IMR-90 (cell line): ENCODE data around the gene TCF4. TPM values are rescaled to one million over a fixed set of nuclear protein-coding genes. Genes with fewer than 3 reads are reported as not detected.

Experiments used
- ATAC-seq: fragments of 200-7000 bp; cut with Tn5 transposase; 2 replicates; pipeline ENCODE4 v1.9.1; 2020; ENCODE audit warnings: low read depth, mild to moderate bottlenecking, moderate library complexity
- BruUV-seq: library from RNA; stranded (reverse); fragments of 400-500 nt; replicated peaks from 2 replicates; lab custom pipeline; 2021; lab: Mats Ljungman, UMichigan
- CTCF ChIA-PET: fragments of 300-600 bp; formaldehyde crosslinking; extraction: SDS; loops from one replicate; lab custom pipeline; 2021; ENCODE audit warnings: antibody characterized with exemption; lab: Yijun Ruan, JAX
- POLR2A ChIA-PET: fragments of 300-600 bp; sonication (Branson Sonifier 250); formaldehyde crosslinking; loops from one replicate; lab custom pipeline; 2022; ENCODE audit warnings: antibody characterized with exemption; ENCODE audit not compliant: unreplicated experiment; lab: Charles Lee
- DNase-seq: peaks from one replicate; pipeline ENCODE4 v3.0.0; 2013
- H2AFZ ChIP-seq: replicated peaks from 2 replicates; pipeline ENCODE3; 2013; ENCODE audit warnings: low read length, mild to moderate bottlenecking; ENCODE audit not compliant: poor library complexity
- H2AK5ac ChIP-seq: 2 replicates; pipeline ENCODE4 v1.6.1; 2013; ENCODE audit warnings: low read depth, low read length, inconsistent platforms
- H2AK9ac ChIP-seq: replicated peaks from 2 replicates; pipeline ENCODE3; 2013; ENCODE audit warnings: mild to moderate bottlenecking, low read depth, low read length, moderate library complexity; ENCODE audit not compliant: poor library complexity
- H2BK120ac ChIP-seq: 2 replicates; pipeline ENCODE4 v1.6.1; 2013; ENCODE audit warnings: low read depth, low read length, inconsistent platforms
- H2BK15ac ChIP-seq: 3 replicates; pipeline ENCODE4 v1.6.1; 2013; ENCODE audit warnings: low read depth, low read length, inconsistent platforms
- H2BK20ac ChIP-seq: 2 replicates; pipeline ENCODE4 v1.6.1; 2013; ENCODE audit warnings: low read depth, mild to moderate bottlenecking, inconsistent platforms, low read length, moderate library complexity
- H2BK5ac ChIP-seq: 2 replicates; pipeline ENCODE4 v1.6.1; 2013; ENCODE audit warnings: mild to moderate bottlenecking, low read depth, low read length, inconsistent platforms; ENCODE audit not compliant: poor library complexity, severe bottlenecking
- H3K14ac ChIP-seq: replicated peaks from 2 replicates; pipeline ENCODE4 v1.6.1; 2013; ENCODE audit warnings: low read depth, low read length, inconsistent platforms
- H3K18ac ChIP-seq: 2 replicates; pipeline ENCODE4 v1.6.1; 2013; ENCODE audit warnings: low read depth, low read length, control low read depth
- H3K23ac ChIP-seq: 2 replicates; pipeline ENCODE4 v1.6.1; 2013; ENCODE audit warnings: low read depth, low read length, inconsistent platforms
- H3K27ac ChIP-seq: 2 replicates; pipeline ENCODE4 v1.5.1; 2013; ENCODE audit warnings: mild to moderate bottlenecking, control low read depth, low read length; ENCODE audit not compliant: insufficient read depth
- H3K27me3 ChIP-seq: 2 replicates; pipeline ENCODE4 v1.6.1; 2013; ENCODE audit warnings: low read length; ENCODE audit not compliant: control insufficient read depth, insufficient read depth
- H3K36me3 ChIP-seq: 2 replicates; pipeline ENCODE4 v1.6.1; 2013; ENCODE audit warnings: low read length, mixed read lengths; ENCODE audit not compliant: control insufficient read depth, insufficient read depth
- H3K4ac ChIP-seq: 2 replicates; pipeline ENCODE4 v1.6.1; 2013; ENCODE audit warnings: low read depth, low read length, inconsistent platforms
- H3K4me1 ChIP-seq: 2 replicates; pipeline ENCODE4 v1.6.1; 2013; ENCODE audit warnings: low read length, mixed read lengths; ENCODE audit not compliant: control insufficient read depth, insufficient read depth
- H3K4me2 ChIP-seq: 2 replicates; pipeline ENCODE4 v1.6.1; 2013; ENCODE audit warnings: low read depth, mild to moderate bottlenecking, control low read depth, low read length, moderate library complexity
- H3K4me3 ChIP-seq: 2 replicates; pipeline ENCODE4 v1.5.1; 2013; ENCODE audit warnings: low read depth, mild to moderate bottlenecking, control low read depth, low read length, moderate library complexity; ENCODE audit not compliant: insufficient read depth
- H3K56ac ChIP-seq: 2 replicates; pipeline ENCODE4 v1.6.1; 2013; ENCODE audit warnings: low read length, inconsistent platforms; ENCODE audit not compliant: insufficient read depth; ENCODE audit errors: extremely low read depth
- H3K79me1 ChIP-seq, 2 experiments: 2 replicates each; pipeline ENCODE4 v1.6.1; 2013; ENCODE audit warnings: low read length in 2 of 2, inconsistent platforms in 1 of 2, low read depth in 1 of 2
- H3K9ac ChIP-seq: 2 replicates; pipeline ENCODE4 v1.6.1; 2013; ENCODE audit warnings: low read depth, low read length, control low read depth
- H3K9me1 ChIP-seq: 2 replicates; pipeline ENCODE4 v1.6.1; 2013; ENCODE audit warnings: low read length, inconsistent platforms; ENCODE audit not compliant: insufficient read depth
- H3K9me3 ChIP-seq: 2 replicates; pipeline ENCODE4 v1.6.1; 2013; ENCODE audit warnings: low read length; ENCODE audit not compliant: control insufficient read depth, insufficient read depth
- H4K20me1 ChIP-seq: 2 replicates; pipeline ENCODE4 v1.6.1; 2013; ENCODE audit warnings: low read length, inconsistent platforms; ENCODE audit not compliant: insufficient read depth
- H4K5ac ChIP-seq: 2 replicates; pipeline ENCODE4 v1.6.1; 2013; ENCODE audit warnings: mild to moderate bottlenecking, low read depth, low read length, control low read depth
- H4K8ac ChIP-seq, 2 experiments: 2 replicates each; pipeline ENCODE4 v1.6.1; 2013; ENCODE audit warnings: low read depth in 2 of 2, low read length in 2 of 2, control low read depth in 1 of 2, inconsistent platforms in 1 of 2
- H4K91ac ChIP-seq: 2 replicates; pipeline ENCODE4 v1.6.1; 2013; ENCODE audit warnings: low read depth, low read length, inconsistent platforms; ENCODE audit not compliant: insufficient read depth
- BHLHE40 ChIP-seq: fragments of 150-350 bp; IDR thresholded peaks from 2 replicates; pipeline ENCODE4 v1.6.1; 2016; ENCODE audit warnings: mild to moderate bottlenecking, low read depth, low read length
- MAFK ChIP-seq: IDR thresholded peaks from 2 replicates; pipeline ENCODE4 v1.6.1; 2012; ENCODE audit warnings: low read depth, low read length, improper control_type of control experiment
- MAZ ChIP-seq: IDR thresholded peaks from 2 replicates; pipeline ENCODE4 v1.6.1; 2012; ENCODE audit warnings: low read depth, mild to moderate bottlenecking, low read length, improper control_type of control experiment, moderate library complexity, borderline replicate concordance
- RAD21 ChIP-seq: IDR thresholded peaks from 2 replicates; pipeline ENCODE4 v1.6.1; 2012; ENCODE audit warnings: low read length, improper control_type of control experiment
- RCOR1 ChIP-seq: IDR thresholded peaks from 2 replicates; pipeline ENCODE4 v1.6.1; 2012; ENCODE audit warnings: mild to moderate bottlenecking, low read length, improper control_type of control experiment; ENCODE audit not compliant: insufficient replicate concordance
- SMC3 ChIP-seq: fragments of 150-350 bp; IDR thresholded peaks from 2 replicates; pipeline ENCODE4 v1.6.1; 2016; ENCODE audit warnings: low read depth, mild to moderate bottlenecking, antibody characterized with exemption, low read length, moderate library complexity
- WGBS, 2 experiments: methylation state at CpG; one replicate each; pipeline versions ENCODE4 v1.1.5 to v1.1.7; 2013; ENCODE audit warnings: missing lambda C conversion rate in 2 of 2; ENCODE audit not compliant: insufficient read length in 1 of 2; ENCODE audit errors: extremely low coverage in 2 of 2; 5-methylcytosine and 5-hydroxymethylcytosine counted together
- dilution Hi-C: fragments of 300-500 bp; cut with HindIII; formaldehyde crosslinking; loops from one replicate; pipeline ENCODE4 v1.14.3; 2018; ENCODE audit warnings: low sequenced_read_pairs; ENCODE audit not compliant: unreplicated experiment
- in situ Hi-C: fragments of 300-500 bp; cut with MboI; formaldehyde crosslinking; loops from 3 replicates; pipeline ENCODE4 v1.14.3; 2019; ENCODE audit warnings: low sequenced_read_pairs, inconsistent platforms, mixed read lengths
- intact Hi-C: fragments of 100-400 bp; cut with micrococcal nuclease; formaldehyde crosslinking; loops from 2 replicates; pipeline ENCODE4 v1.10.0; 2022
- polyA plus RNA-seq, 3 experiments: library from polyadenylated mRNA; depleted of rRNA; stranded (reverse); fragments of >200 nt; gene quantifications; 2 replicates each; pipeline ENCODE4 v1.2.3, GENCODE V29; 2012; ENCODE audit warnings: low replicate concordance in 1 of 3
- total RNA-seq: library from RNA; depleted of rRNA; stranded (reverse); fragments of >200 nt; gene quantifications from 2 replicates; pipeline ENCODE4 v1.2.3, GENCODE V29; 2012

The TCF4 gene
- total and polyA plus RNA-seq, 2 of the 4 experiments (the other 2 are of a cell fraction), result 30.0 to 87.1 TPM

- H3K4me1 ChIP-seq, result peaks cover 4% of the 10 kb centered on the region; the same call in 1 of the 2 replicates
- H2AK9ac ChIP-seq, result no peak overlapping the region
- no peak overlapping the region for H2BK20ac ChIP-seq
- H3K18ac ChIP-seq, result no peak overlapping the region
- H3K9me3 ChIP-seq, result no peaks in the 10 kb centered on the region
- dilution Hi-C loops (no loop called here), intact Hi-C loops (loop anchor here (10.0 kb wide), 1 partner anchor 775 kb away; no protein-coding TSS in a partner anchor), in situ Hi-C loops (loop anchor here (10.0 to 25.0 kb wide), 3 partner anchors 55 to 783 kb away; no protein-coding TSS in a partner anchor)
- H3K4me3 ChIP-seq, result no peak overlapping the region
- H2BK5ac ChIP-seq, result no peak overlapping the region
- 100% methylated on average over 1 of the region's 3 CpGs; no CpG with 5 or more reads in 1 of the 2 experiments for WGBS, 2 experiments
- CTCF ChIA-PET, result no interaction called here
- H4K20me1 ChIP-seq, result no peaks in the 10 kb centered on the region
- H2AK5ac ChIP-seq, result no peak overlapping the region
- H3K27me3 ChIP-seq, result peaks cover 4% of the 10 kb centered on the region
- no peak overlapping the region for H3K14ac ChIP-seq
- H3K9ac ChIP-seq, result no peak overlapping the region
- H4K5ac ChIP-seq, result no peak overlapping the region
- H2AFZ ChIP-seq, result no peak overlapping the region
- no peak overlapping the region for H4K8ac ChIP-seq
- H4K91ac ChIP-seq, result no peak overlapping the region
- TF ChIP-seq RCOR1 (no peak), BHLHE40 (no peak), SMC3 (no peak), RAD21 (no peak), MAZ (no peak), MAFK (no peak)
- POLR2A ChIA-PET, result no interaction called here
- no peak overlapping the region for H2BK120ac ChIP-seq
- ATAC-seq (no peak), DNase-seq (no peak)
- no peak overlapping the region for H3K27ac ChIP-seq
- H3K56ac ChIP-seq, result no peak overlapping the region
- H3K9me1 ChIP-seq, result no peaks in the 10 kb centered on the region
- no TSS peak for BruUV-seq
- no peak overlapping the region for H2BK15ac ChIP-seq
- H3K36me3 ChIP-seq, result peaks cover 1% of the 10 kb centered on the region; the same call in 1 of the 2 replicates
- no peaks in the 10 kb centered on the region for H3K79me1 ChIP-seq
- H3K4me2 ChIP-seq, result no peak overlapping the region
- no peak overlapping the region for H3K4ac ChIP-seq
- H3K23ac ChIP-seq, result no peak overlapping the region
Measured at GRCh38 chr18:55219823-55220222, 368.2 kb downstream of the TCF4 start.
